Measurements from ENCODE around the gene NFE2L2.

GRCh38 chr2:177212891-177213856, 51.4 kb downstream of the NFE2L2 start:
- TF ChIP-seq CTCF (IDR thresholded peaks at IDR 0.05): no peak
- no peak for TF ChIP-seq EZH2 (IDR thresholded peaks at IDR 0.05; ENCODE audit: borderline replicate concordance, insufficient read depth, low read depth, low read length, poor library complexity, severe bottlenecking)
